ENCODE measurements around the gene GULP1.
A peak's percentile ranks its signal among the peaks of the same experiment; 100 is the strongest.

The GULP1 gene

DNA sequence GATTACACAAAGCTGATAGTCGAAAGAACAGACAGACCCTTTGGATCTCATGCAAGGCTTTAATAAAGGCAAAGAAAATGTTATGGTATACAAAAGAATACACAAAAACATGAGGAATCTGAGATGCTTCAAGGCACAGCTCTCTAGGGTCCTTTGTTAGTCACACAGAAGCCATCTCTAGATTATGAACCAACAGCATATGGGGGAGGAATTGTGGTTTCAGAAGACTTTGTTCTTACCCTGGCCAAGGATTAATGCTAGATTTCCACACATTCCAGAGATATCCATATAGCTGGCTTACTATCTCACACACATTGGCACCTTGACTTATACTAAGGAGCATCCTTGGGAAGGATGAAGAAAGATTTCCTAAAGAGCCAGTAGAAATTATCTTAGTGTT, 206.1 kb downstream of the GULP1 start:
- Histone ChIP-seq H3K36me3 (ENCODE audit: low read depth) (no peaks in the 10 kb centered on the region), H3K27me3 (ENCODE audit: insufficient read depth, poor library complexity, severe bottlenecking) (no peaks in the 10 kb centered on the region), H3K27ac (ENCODE audit: poor library complexity, severe bottlenecking) (no peak overlapping the region), H3K9me3 (ENCODE audit: severe bottlenecking) (no peaks in the 10 kb centered on the region), H3K4me3 (ENCODE audit: severe bottlenecking) (no peak overlapping the region), H3K4me1 (ENCODE audit: insufficient read depth, poor library complexity, severe bottlenecking) (no peaks in the 10 kb centered on the region)
- ATAC-seq (ENCODE audit: low read depth) = no peak
- DNase-seq (ENCODE audit: low spot score) = no peak
- TF ChIP-seq, protein P1, sequence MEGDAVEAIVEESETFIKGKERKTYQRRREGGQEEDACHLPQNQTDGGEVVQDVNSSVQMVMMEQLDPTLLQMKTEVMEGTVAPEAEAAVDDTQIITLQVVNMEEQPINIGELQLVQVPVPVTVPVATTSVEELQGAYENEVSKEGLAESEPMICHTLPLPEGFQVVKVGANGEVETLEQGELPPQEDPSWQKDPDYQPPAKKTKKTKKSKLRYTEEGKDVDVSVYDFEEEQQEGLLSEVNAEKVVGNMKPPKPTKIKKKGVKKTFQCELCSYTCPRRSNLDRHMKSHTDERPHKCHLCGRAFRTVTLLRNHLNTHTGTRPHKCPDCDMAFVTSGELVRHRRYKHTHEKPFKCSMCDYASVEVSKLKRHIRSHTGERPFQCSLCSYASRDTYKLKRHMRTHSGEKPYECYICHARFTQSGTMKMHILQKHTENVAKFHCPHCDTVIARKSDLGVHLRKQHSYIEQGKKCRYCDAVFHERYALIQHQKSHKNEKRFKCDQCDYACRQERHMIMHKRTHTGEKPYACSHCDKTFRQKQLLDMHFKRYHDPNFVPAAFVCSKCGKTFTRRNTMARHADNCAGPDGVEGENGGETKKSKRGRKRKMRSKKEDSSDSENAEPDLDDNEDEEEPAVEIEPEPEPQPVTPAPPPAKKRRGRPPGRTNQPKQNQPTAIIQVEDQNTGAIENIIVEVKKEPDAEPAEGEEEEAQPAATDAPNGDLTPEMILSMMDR (IDR thresholded peaks at IDR 0.05; ENCODE audit: poor library complexity, severe bottlenecking) = no peak

DNA sequence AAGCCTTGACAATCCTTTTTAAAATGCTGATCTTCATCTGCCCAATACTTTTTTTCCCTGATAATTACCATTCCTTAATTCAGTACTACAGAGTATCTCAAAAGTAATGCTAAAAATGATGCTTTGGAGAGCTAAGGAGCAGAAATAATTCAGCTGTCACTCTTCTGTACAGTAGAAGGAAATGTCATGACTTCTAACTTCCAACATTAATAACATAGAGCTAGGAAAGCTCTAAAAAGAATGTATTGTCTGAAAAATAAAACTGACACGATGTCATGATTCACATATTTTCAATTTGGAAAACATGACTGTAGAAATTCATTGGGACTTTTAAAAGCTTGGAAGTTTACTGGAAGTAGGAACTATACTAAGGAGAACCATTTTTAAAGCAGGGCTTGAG, 212.3 kb downstream of the GULP1 start:
- Histone ChIP-seq H3K4me3 (ENCODE audit: severe bottlenecking) (no peak overlapping the region), H3K27ac (ENCODE audit: poor library complexity, severe bottlenecking) (no peak overlapping the region), H3K36me3 (ENCODE audit: low read depth) (no peaks in the 10 kb centered on the region), H3K9me3 (ENCODE audit: severe bottlenecking) (no peaks in the 10 kb centered on the region), H3K4me1 (ENCODE audit: insufficient read depth, poor library complexity, severe bottlenecking) (no peaks in the 10 kb centered on the region), H3K27me3 (ENCODE audit: insufficient read depth, poor library complexity, severe bottlenecking) (no peaks in the 10 kb centered on the region)
- DNase-seq (ENCODE audit: low spot score) = no peak
- no peak for ATAC-seq (ENCODE audit: low read depth)
- TF ChIP-seq, protein P1 (IDR thresholded peaks at IDR 0.05; ENCODE audit: poor library complexity, severe bottlenecking) = no peak

DNA sequence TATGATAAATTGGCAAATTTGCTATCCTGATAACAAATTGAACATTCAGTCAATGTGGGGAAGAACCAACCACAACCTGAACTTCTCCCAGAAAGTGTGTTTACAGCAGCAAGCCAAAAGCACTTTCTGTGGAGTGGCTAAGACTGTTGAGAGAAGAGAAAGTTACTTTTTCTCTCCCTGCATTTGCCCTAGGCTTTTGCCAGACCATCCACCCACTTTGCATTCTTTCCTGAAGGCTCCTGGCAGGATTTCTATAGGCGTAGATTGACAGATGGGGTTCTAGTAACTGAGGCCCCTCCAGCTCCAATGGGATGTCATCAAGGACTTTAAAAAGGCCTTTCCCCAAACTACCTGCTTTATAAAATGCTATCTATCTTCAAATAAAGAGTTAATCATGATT, 215.2 kb downstream of the GULP1 start:
- Histone ChIP-seq H3K4me3 (ENCODE audit: severe bottlenecking) (no peak overlapping the region), H3K9me3 (ENCODE audit: severe bottlenecking) (no peaks in the 10 kb centered on the region), H3K36me3 (ENCODE audit: low read depth) (no peaks in the 10 kb centered on the region), H3K4me1 (ENCODE audit: insufficient read depth, poor library complexity, severe bottlenecking) (no peaks in the 10 kb centered on the region), H3K27ac (ENCODE audit: poor library complexity, severe bottlenecking) (no peak overlapping the region), H3K27me3 (ENCODE audit: insufficient read depth, poor library complexity, severe bottlenecking) (no peaks in the 10 kb centered on the region)
- TF ChIP-seq, protein P1 (IDR thresholded peaks at IDR 0.05; ENCODE audit: poor library complexity, severe bottlenecking) = no peak
- DNase-seq (ENCODE audit: low spot score) = no peak
- ATAC-seq (ENCODE audit: low read depth) = no peak

DNA sequence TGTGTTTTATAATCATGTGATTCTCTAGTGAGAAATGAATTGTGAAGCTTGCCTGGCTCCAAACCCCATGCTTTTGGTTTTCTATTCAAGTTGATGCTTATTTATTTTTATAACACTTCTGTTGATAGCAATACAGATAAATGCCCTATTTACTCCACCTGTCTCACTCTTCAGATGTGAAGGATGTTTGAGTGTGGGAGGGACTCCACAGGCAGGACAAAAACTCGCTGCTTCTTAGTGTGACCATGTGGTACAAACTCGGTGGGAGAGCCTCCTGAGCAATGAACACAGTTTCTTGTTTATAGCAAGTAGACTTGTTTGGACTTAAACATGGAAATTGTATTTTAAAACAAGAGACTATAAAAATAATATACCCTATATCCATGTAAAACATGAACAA, 219.7 kb downstream of the GULP1 start:
- ATAC-seq (ENCODE audit: low read depth) (no peak), DNase-seq (ENCODE audit: low spot score) (no peak)
- H3K9me3 ChIP-seq (ENCODE audit: severe bottlenecking) = no peaks in the 10 kb centered on the region
- no peak overlapping the region for H3K27ac ChIP-seq (ENCODE audit: poor library complexity, severe bottlenecking)
- TF ChIP-seq, protein P1 (IDR thresholded peaks at IDR 0.05; ENCODE audit: poor library complexity, severe bottlenecking) = no peak
- H3K27me3 ChIP-seq (ENCODE audit: insufficient read depth, poor library complexity, severe bottlenecking) = no peaks in the 10 kb centered on the region
- H3K4me1 ChIP-seq (ENCODE audit: insufficient read depth, poor library complexity, severe bottlenecking) = no peaks in the 10 kb centered on the region
- no peak overlapping the region for H3K4me3 ChIP-seq (ENCODE audit: severe bottlenecking)
- H3K36me3 ChIP-seq (ENCODE audit: low read depth) = no peaks in the 10 kb centered on the region

DNA sequence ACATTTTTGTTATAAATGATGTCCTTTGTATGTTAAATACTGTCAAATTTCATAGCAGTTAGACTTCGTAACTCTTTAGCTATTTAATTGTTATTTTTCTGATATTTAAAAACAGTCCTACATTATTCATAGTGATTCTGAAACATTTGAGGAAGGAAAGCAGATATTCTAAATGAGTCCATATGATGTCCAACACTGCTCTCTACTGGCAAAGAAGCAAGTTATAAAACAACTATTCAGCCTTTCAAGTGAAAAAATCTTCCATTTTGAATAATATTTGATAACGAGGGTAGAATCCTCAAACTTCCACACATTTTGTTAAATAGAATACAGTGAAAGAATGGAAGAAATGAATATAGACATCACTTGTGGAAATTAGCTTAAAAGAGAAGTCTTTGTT, 220.8 kb downstream of the GULP1 start:
- no peaks in the 10 kb centered on the region for H3K36me3 ChIP-seq (ENCODE audit: low read depth)
- H3K4me1 ChIP-seq (ENCODE audit: insufficient read depth, poor library complexity, severe bottlenecking) = no peaks in the 10 kb centered on the region
- DNase-seq (ENCODE audit: low spot score) (no peak), ATAC-seq (ENCODE audit: low read depth) (peak; percentile 61; the same call in 2 of the 3 replicates)
- H3K9me3 ChIP-seq (ENCODE audit: severe bottlenecking) = no peaks in the 10 kb centered on the region
- no peak overlapping the region for H3K27ac ChIP-seq (ENCODE audit: poor library complexity, severe bottlenecking)
- H3K27me3 ChIP-seq (ENCODE audit: insufficient read depth, poor library complexity, severe bottlenecking) = no peaks in the 10 kb centered on the region
- no peak overlapping the region for H3K4me3 ChIP-seq (ENCODE audit: severe bottlenecking)
- TF ChIP-seq, protein P1 (IDR thresholded peaks at IDR 0.05; ENCODE audit: poor library complexity, severe bottlenecking) = peak; percentile 75

Measured in RWPE2 (cell line).